ENCODE results near the gene SH3PXD2A. TPM values are rescaled to one million over a fixed set of nuclear protein-coding genes. Genes with fewer than 3 reads are reported as not detected.

Gene SH3PXD2A
- total RNA-seq, 4 donors from 2014 or later = 55.7 to 71.8 (median 66.8) TPM

- H3K4me3 ChIP-seq = no peak overlapping the region
- 29% methylated on average over 3 of the region's 3 CpGs for WGBS
- TF ChIP-seq EP300 (IDR thresholded peaks at IDR 0.05) (no peak), POLR2AphosphoS5 (IDR thresholded peaks at IDR 0.05) (no peak), POLR2A (IDR thresholded peaks at IDR 0.05) (no peak)
- TF ChIP-seq, protein P1, sequence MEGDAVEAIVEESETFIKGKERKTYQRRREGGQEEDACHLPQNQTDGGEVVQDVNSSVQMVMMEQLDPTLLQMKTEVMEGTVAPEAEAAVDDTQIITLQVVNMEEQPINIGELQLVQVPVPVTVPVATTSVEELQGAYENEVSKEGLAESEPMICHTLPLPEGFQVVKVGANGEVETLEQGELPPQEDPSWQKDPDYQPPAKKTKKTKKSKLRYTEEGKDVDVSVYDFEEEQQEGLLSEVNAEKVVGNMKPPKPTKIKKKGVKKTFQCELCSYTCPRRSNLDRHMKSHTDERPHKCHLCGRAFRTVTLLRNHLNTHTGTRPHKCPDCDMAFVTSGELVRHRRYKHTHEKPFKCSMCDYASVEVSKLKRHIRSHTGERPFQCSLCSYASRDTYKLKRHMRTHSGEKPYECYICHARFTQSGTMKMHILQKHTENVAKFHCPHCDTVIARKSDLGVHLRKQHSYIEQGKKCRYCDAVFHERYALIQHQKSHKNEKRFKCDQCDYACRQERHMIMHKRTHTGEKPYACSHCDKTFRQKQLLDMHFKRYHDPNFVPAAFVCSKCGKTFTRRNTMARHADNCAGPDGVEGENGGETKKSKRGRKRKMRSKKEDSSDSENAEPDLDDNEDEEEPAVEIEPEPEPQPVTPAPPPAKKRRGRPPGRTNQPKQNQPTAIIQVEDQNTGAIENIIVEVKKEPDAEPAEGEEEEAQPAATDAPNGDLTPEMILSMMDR (IDR thresholded peaks at IDR 0.05) = no peak
- no peak for DNase-seq (ENCODE audit: low spot score in 2 of 2)
- H3K9me3 ChIP-seq = no peaks in the 10 kb centered on the region
- no peak overlapping the region for H3K27ac ChIP-seq
- H3K27me3 ChIP-seq = peaks cover 3% of the 10 kb centered on the region
- H3K4me1 ChIP-seq = no peaks in the 10 kb centered on the region
- no peaks in the 10 kb centered on the region for H3K36me3 ChIP-seq
Measured at GRCh38 chr10:103566536-103566935, 288.8 kb downstream of the SH3PXD2A start.

DNA sequence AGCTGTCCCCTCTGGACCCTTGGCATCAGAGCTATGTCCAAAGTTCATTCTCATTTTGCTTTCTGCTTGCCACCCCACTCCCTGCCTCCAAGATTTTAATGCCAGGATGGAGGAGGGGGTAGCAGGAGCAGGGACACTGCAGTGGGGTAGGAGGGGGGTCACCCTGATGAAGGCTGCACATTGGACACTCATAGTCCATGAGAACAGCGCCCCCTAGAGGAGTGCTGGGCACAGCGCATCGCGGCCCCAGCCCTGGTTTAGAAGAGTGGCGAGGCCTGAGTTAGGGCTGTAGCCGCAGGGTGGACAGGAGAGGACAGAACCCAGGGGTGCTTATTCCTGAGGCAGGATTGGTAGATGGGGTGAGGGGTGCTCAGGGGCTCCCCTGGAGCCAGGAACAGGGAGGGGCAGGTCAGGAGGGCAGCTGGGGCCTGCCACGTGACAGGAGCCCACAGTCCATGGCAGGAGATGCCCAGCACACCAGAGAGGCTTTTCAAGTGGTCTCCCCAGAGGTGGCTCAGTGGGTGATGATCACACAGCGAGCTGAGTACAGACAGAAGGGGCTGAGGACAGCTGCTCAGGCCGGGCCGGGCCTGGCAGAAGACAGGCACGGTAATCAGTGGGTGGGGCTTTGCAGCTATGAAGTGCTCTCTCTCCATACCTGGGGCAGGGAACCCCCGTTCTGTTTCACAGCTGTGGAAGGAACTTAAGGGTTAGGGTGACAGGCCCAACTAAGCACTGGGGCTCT lies 290.4 kb downstream of the SH3PXD2A start:
- Histone ChIP-seq H3K4me1 (no peaks in the 10 kb centered on the region), H3K27ac (no peak overlapping the region), H3K4me3 (no peak overlapping the region), H3K36me3 (no peaks in the 10 kb centered on the region), H3K27me3 (peaks cover 8% of the 10 kb centered on the region), H3K9me3 (no peaks in the 10 kb centered on the region)
- WGBS = 81% methylated on average over 12 of the region's 12 CpGs
- DNase-seq (ENCODE audit: low spot score in 2 of 2) = no peak
- TF ChIP-seq POLR2AphosphoS5 (IDR thresholded peaks at IDR 0.05) = no peak

- H3K4me3 ChIP-seq = no peak overlapping the region
- H3K36me3 ChIP-seq = no peaks in the 10 kb centered on the region
- no peak for TF ChIP-seq POLR2AphosphoS5 (IDR thresholded peaks at IDR 0.05)
- no peak for TF ChIP-seq POLR2A (IDR thresholded peaks at IDR 0.05)
- TF ChIP-seq, protein P1 (IDR thresholded peaks at IDR 0.05) = no peak
- TF ChIP-seq EP300 (IDR thresholded peaks at IDR 0.05) = no peak
- H3K9me3 ChIP-seq = no peaks in the 10 kb centered on the region
- peaks cover 10% of the 10 kb centered on the region for H3K27me3 ChIP-seq
- no peak overlapping the region for H3K27ac ChIP-seq
- DNase-seq (ENCODE audit: low spot score in 2 of 2) = no peak
- 0% methylated on average over 1 of the region's 7 CpGs for WGBS
- no peaks in the 10 kb centered on the region for H3K4me1 ChIP-seq
Measured at GRCh38 chr10:103564116-103564501, 291.3 kb downstream of the SH3PXD2A start.

- peaks cover 12% of the 10 kb centered on the region for H3K27me3 ChIP-seq
- TF ChIP-seq EP300 (IDR thresholded peaks at IDR 0.05) (no peak), POLR2AphosphoS5 (IDR thresholded peaks at IDR 0.05) (no peak), POLR2A (IDR thresholded peaks at IDR 0.05) (no peak)
- TF ChIP-seq, protein P1 (IDR thresholded peaks at IDR 0.05) = no peak
- H3K4me3 ChIP-seq = no peak overlapping the region
- no peaks in the 10 kb centered on the region for H3K36me3 ChIP-seq
- DNase-seq (ENCODE audit: low spot score in 2 of 2) = no peak
- no peak overlapping the region for H3K27ac ChIP-seq
- no peaks in the 10 kb centered on the region for H3K9me3 ChIP-seq
- WGBS = 87% methylated on average over 6 of the region's 7 CpGs
- no peaks in the 10 kb centered on the region for H3K4me1 ChIP-seq
Measured at GRCh38 chr10:103563231-103564115, 291.9 kb downstream of the SH3PXD2A start.

DNA sequence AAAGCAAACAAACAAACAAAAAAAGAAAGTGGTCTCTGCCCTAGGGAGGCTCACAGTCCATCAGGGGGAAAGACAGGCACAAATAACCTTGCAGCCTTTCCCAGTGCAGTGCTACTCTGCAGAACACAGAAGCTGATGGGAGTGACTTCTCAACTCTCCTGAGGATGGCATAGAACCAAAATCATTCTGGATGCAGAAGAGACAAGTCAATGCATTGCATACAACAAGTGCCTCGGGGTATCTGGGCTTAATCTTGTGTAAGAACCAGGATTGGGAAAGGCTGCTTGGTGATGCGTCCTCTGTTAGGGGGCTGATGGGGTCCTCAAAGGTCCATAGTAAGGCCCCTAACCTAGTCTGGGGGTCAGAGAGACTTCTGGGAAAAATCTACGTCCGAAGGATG lies 293.0 kb downstream of the SH3PXD2A start:
- no peak for DNase-seq (ENCODE audit: low spot score in 2 of 2)
- H3K27ac ChIP-seq = no peak overlapping the region
- no peaks in the 10 kb centered on the region for H3K36me3 ChIP-seq
- TF ChIP-seq POLR2A (IDR thresholded peaks at IDR 0.05) = no peak
- TF ChIP-seq, protein P1 (IDR thresholded peaks at IDR 0.05) = no peak
- no peak for TF ChIP-seq EP300 (IDR thresholded peaks at IDR 0.05)
- TF ChIP-seq POLR2AphosphoS5 (IDR thresholded peaks at IDR 0.05) = no peak
- H3K4me1 ChIP-seq = no peaks in the 10 kb centered on the region
- H3K27me3 ChIP-seq = peaks cover 12% of the 10 kb centered on the region
- H3K4me3 ChIP-seq = no peak overlapping the region
- no peaks in the 10 kb centered on the region for H3K9me3 ChIP-seq
- 41% methylated on average over 4 of the region's 4 CpGs for WGBS
